Astrocyte (in vitro differentiated cells and primary cell): ENCODE measurements around the gene ASAP2.

Experiments used
- EZH2 ChIP-seq: IDR thresholded peaks from 2 replicates; pipeline ENCODE4 v1.6.1; 2012; ENCODE audit warnings: mild to moderate bottlenecking, low read length, inconsistent platforms; ENCODE audit not compliant: insufficient read depth
- TF ChIP-seq, protein P1 (sequence below): IDR thresholded peaks from 2 replicates; pipeline ENCODE4 v1.5.1; 2011; ENCODE audit warnings: low read depth, mild to moderate bottlenecking, inconsistent platforms, low read length, moderate library complexity; ENCODE audit not compliant: insufficient read depth

DNA sequence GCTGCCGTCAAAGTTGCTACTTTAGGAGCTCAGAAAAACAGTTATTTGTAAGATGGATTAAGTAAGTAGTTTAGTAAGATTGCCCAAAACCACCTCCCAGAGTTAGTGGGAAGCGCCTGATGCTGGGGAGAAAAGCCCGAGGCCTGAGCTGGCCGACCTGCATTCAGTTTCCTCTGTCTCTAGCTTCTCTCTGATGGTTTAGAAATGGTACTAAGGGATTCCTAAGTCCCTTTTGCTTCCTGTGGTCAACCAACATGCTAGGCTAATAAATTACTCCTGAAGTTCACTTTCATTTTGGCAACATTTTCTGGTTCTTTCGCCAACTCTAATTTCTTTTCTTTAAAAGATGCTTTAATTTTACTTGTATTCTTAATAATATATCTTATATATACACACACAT lies 60.1 kb downstream of the ASAP2 start:
- TF ChIP-seq, protein P1, sequence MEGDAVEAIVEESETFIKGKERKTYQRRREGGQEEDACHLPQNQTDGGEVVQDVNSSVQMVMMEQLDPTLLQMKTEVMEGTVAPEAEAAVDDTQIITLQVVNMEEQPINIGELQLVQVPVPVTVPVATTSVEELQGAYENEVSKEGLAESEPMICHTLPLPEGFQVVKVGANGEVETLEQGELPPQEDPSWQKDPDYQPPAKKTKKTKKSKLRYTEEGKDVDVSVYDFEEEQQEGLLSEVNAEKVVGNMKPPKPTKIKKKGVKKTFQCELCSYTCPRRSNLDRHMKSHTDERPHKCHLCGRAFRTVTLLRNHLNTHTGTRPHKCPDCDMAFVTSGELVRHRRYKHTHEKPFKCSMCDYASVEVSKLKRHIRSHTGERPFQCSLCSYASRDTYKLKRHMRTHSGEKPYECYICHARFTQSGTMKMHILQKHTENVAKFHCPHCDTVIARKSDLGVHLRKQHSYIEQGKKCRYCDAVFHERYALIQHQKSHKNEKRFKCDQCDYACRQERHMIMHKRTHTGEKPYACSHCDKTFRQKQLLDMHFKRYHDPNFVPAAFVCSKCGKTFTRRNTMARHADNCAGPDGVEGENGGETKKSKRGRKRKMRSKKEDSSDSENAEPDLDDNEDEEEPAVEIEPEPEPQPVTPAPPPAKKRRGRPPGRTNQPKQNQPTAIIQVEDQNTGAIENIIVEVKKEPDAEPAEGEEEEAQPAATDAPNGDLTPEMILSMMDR: no peak
- TF ChIP-seq EZH2: no peak
